Astrocyte of the spinal cord (primary cell): ENCODE data around the gene PRG3.
A peak's percentile ranks its signal among the peaks of the same experiment; 100 is the strongest.

ENCODE experiments used
- DNase-seq: peaks from one replicate; pipeline ENCODE4 v3.0.0; 2011; ENCODE audit warnings: low read depth, low spot score
- H3K4me3 ChIP-seq: 2 replicates; pipeline ENCODE4 v1.5.1; 2011; ENCODE audit warnings: low read depth, mild to moderate bottlenecking, low read length, moderate library complexity
- CTCF ChIP-seq: IDR thresholded peaks from 2 replicates; pipeline ENCODE4 v1.5.1; 2012; ENCODE audit warnings: low read depth, mild to moderate bottlenecking, low read length, inconsistent platforms
- in situ Hi-C: cut with HindIII; loops from 2 replicates; pipeline ENCODE4 v1.10.0; 2017; ENCODE audit warnings: low sequenced_read_pairs

Gene PRG3

GRCh38 chr11:57419146-57419545 is 38.2 kb upstream of the PRG3 start:
- in situ Hi-C loops = no loop called here
- H3K4me3 ChIP-seq = no peak overlapping the region
- no peak for TF ChIP-seq CTCF
- DNase-seq = no peak

GRCh38 chr11:57418131-57418530 is 37.2 kb upstream of the PRG3 start:
- no peak overlapping the region for H3K4me3 ChIP-seq
- no peak for DNase-seq
- in situ Hi-C loops = no loop called here
- TF ChIP-seq CTCF = no peak

- DNase-seq = no peak
- no peak for TF ChIP-seq CTCF
- no peak overlapping the region for H3K4me3 ChIP-seq
- in situ Hi-C loops = no loop called here
Measured at GRCh38 chr11:57417056-57417455, 36.1 kb upstream of the PRG3 start.

- no peak for TF ChIP-seq CTCF
- DNase-seq = no peak
- no peak overlapping the region for H3K4me3 ChIP-seq
- in situ Hi-C loops = no loop called here
Measured at GRCh38 chr11:57416436-57416835, 35.5 kb upstream of the PRG3 start.

GRCh38 chr11:57414612-57415212 is 33.8 kb upstream of the PRG3 start:
- in situ Hi-C loops = no loop called here
- H3K4me3 ChIP-seq = no peak overlapping the region
- DNase-seq = no peak
- no peak for TF ChIP-seq CTCF

GRCh38 chr11:57413681-57414080 is 32.7 kb upstream of the PRG3 start:
- no peak for TF ChIP-seq CTCF
- H3K4me3 ChIP-seq = no peak overlapping the region
- no peak for DNase-seq
- in situ Hi-C loops = no loop called here

- in situ Hi-C loops = no loop called here
- peak; percentile 87 for DNase-seq
- TF ChIP-seq CTCF = no peak
- H3K4me3 ChIP-seq = no peak overlapping the region
Measured at GRCh38 chr11:57410287-57410686, 29.3 kb upstream of the PRG3 start.
